Measurements from ENCODE around the gene C19orf33.

GRCh38 chr19:38288123-38288855 lies 15.8 kb upstream of the C19orf33 start:
- TF ChIP-seq CTCF (conservative IDR thresholded peaks at IDR 0.05; ENCODE audit: low read length) = no peak
- TF ChIP-seq EZH2phosphoT487 (IDR thresholded peaks at IDR 0.05; ENCODE audit: borderline replicate concordance, low read depth, low read length) = no peak
